SU-DHL-6 (cell line): ENCODE results near the gene TRIM34.

Experiments used
- EZH2phosphoT487 ChIP-seq: fragments of 200-600 bp; sonication (generic), shearing (Covaris generic); conservative IDR thresholded peaks from 2 replicates; pipeline ENCODE4 v1.6.1; 2018; ENCODE audit warnings: mild to moderate bottlenecking, antibody characterized with exemption, low read length, moderate library complexity, mixed read lengths
- TF ChIP-seq, protein P1 (sequence below): fragments of 200-600 bp; sonication (generic); IDR thresholded peaks from one replicate; pipeline ENCODE4 v1.5.1; 2017; ENCODE audit warnings: antibody characterized with exemption, mild to moderate bottlenecking, low read length, moderate library complexity; ENCODE audit not compliant: insufficient read depth, poor library complexity, severe bottlenecking

GRCh38 chr11:5679811-5680210, 55.0 kb downstream of the TRIM34 start:
- TF ChIP-seq, protein P1, sequence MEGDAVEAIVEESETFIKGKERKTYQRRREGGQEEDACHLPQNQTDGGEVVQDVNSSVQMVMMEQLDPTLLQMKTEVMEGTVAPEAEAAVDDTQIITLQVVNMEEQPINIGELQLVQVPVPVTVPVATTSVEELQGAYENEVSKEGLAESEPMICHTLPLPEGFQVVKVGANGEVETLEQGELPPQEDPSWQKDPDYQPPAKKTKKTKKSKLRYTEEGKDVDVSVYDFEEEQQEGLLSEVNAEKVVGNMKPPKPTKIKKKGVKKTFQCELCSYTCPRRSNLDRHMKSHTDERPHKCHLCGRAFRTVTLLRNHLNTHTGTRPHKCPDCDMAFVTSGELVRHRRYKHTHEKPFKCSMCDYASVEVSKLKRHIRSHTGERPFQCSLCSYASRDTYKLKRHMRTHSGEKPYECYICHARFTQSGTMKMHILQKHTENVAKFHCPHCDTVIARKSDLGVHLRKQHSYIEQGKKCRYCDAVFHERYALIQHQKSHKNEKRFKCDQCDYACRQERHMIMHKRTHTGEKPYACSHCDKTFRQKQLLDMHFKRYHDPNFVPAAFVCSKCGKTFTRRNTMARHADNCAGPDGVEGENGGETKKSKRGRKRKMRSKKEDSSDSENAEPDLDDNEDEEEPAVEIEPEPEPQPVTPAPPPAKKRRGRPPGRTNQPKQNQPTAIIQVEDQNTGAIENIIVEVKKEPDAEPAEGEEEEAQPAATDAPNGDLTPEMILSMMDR: no peak
- no peak for TF ChIP-seq EZH2phosphoT487
